Activated CD8-positive, alpha-beta memory T cell treated with anti-CD3 and anti-CD28 coated beads, Interleukin-2, amount 10 ng/mL, durations not matched to agents 7 days and 5 days (primary cell): ENCODE measurements around the gene C1orf174. TPM values are rescaled to one million over a fixed set of nuclear protein-coding genes. Genes with fewer than 3 reads are reported as not detected.

Experiments
- ATAC-seq: fragments of 150-1000 bp; cut with Tn5 transposase; one replicate; pipeline ENCODE4 v1.10.0; 2021; ENCODE audit warnings: moderate library complexity
- CTCF ChIA-PET: fragments of 350-600 bp; sonication (Branson Sonifier 250); formaldehyde crosslinking; loops from one replicate; lab custom pipeline; 2021; ENCODE audit warnings: antibody characterized with exemption; lab: Charles Lee
- DNase-seq: peaks from one replicate; pipeline ENCODE4 v3.0.0-alpha.2; 2020
- H3K27ac Mint-ChIP-seq: one replicate; pipeline ENCODE4 v1.8.0; 2021; ENCODE audit warnings: mild to moderate bottlenecking, mixed read lengths
- H3K27me3 Mint-ChIP-seq: one replicate; pipeline ENCODE4 v1.8.0; 2021; ENCODE audit warnings: mixed read lengths
- H3K36me3 Mint-ChIP-seq: one replicate; pipeline ENCODE4 v1.8.0; 2021; ENCODE audit warnings: mild to moderate bottlenecking, mixed read lengths
- H3K4me1 Mint-ChIP-seq: one replicate; pipeline ENCODE4 v1.8.0; 2021; ENCODE audit warnings: mixed read lengths
- H3K4me3 Mint-ChIP-seq: one replicate; pipeline ENCODE4 v1.8.0; 2021; ENCODE audit warnings: mild to moderate bottlenecking, moderate library complexity, mixed read lengths
- H3K9me3 Mint-ChIP-seq: one replicate; pipeline ENCODE4 v1.8.0; 2022; ENCODE audit warnings: low read depth, mixed read lengths
- total RNA-seq, 2 experiments: library from RNA; stranded (reverse); gene quantifications; one replicate each; pipeline ENCODE4 v1.2.3, GENCODE V29; 2021

Gene C1orf174
- total RNA-seq, 2 experiments from 2014 or later = 30.0 to 35.8 TPM

DNA sequence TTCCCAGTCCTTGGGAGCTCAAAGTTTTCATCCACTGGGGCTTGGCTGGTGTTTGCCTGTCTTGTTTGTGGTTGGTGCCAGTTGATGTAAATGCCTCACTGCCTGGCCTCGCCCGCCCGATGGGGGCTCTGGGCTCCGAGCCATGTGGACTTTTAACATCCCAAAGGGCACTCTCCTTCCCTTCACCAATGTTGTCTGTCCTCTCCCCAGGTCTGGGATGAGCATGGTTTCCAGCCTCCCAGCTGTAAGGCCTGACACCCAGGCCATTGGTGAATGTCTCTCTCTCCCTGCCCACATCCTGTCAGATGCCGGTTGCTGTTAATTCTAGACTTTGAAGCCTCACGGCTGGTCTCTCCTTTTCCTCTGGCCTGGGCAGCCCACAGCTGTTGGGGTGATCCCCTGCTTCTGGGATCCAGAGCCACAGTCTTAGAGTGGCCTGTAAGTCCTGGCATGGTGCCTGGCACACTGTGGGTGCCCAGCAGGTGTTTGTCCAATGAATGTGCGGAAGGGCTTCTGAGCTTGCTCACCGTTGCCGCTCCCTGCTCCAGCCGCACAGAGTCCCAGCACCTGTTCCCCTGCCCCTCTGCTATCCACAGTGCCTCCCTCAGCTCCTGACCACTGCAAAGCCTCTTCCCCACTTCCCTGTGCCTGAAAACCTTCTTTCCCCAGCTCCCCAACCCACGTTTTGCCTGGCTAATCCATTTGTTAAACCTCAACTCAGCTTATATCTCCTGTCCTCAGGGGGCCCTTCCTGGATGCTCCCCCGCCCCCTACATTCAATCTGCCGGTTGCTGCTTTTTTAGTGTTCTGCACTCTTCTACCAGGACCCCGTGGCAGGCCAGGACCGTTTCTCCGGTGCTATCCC lies 3.3 kb upstream of the C1orf174 start:
- Mint-ChIP-seq H3K4me1 (peaks cover 38% of the 10 kb centered on the region), H3K27ac (peak overlapping the region; percentile 84), H3K9me3 (no peaks in the 10 kb centered on the region), H3K36me3 (peaks cover 3% of the 10 kb centered on the region), H3K4me3 (peak overlapping the region; percentile 3), H3K27me3 (no peaks in the 10 kb centered on the region)
- DNase-seq (peak; percentile 76), ATAC-seq (no peak)
- CTCF ChIA-PET = interaction anchor here (0.6 to 2.4 kb wide), 5 partner anchors 14 to 127 kb away, joined by 3 to 17 read pairs (median 3); partner anchors contain the start of genes CEP104 and DFFB

GRCh38 chr1:3902571-3903091 lies 2.6 kb upstream of the C1orf174 start:
- CTCF ChIA-PET = interaction anchor here (0.6 to 2.4 kb wide), 4 partner anchors 15 to 127 kb away, joined by 3 to 17 read pairs (median 4); partner anchors contain the start of genes CEP104 and DFFB
- peaks cover 10% of the 10 kb centered on the region for H3K36me3 Mint-ChIP-seq
- H3K4me1 Mint-ChIP-seq = peaks cover 45% of the 10 kb centered on the region
- ATAC-seq (no peak), DNase-seq (no peak)
- no peaks in the 10 kb centered on the region for H3K27me3 Mint-ChIP-seq
- H3K27ac Mint-ChIP-seq = peak overlapping the region; percentile 84
- peak overlapping the region; percentile 5 for H3K4me3 Mint-ChIP-seq
- H3K9me3 Mint-ChIP-seq = no peaks in the 10 kb centered on the region

DNA sequence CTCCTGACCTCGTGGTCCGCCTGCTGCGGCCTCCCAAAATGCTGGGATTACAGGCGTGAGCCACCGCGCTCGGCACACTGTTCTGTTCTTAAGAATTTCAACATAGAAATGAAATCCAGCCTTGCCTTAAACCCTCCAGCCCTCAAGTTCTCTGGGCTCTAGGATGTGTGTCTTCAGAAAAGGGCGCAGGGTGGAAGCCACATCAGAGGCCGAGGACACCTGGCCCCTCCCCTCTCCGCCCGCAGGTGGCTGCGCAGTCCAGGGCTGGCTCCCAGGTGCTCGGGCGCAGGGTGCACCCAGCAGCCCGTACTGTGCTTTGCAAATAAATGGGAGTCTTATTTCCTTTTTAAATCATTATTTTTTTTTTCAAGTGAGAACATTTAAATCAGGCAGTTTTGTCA lies 2.0 kb upstream of the C1orf174 start:
- CTCF ChIA-PET = no interaction called here
- Mint-ChIP-seq H3K27me3 (no peaks in the 10 kb centered on the region), H3K36me3 (peaks cover 13% of the 10 kb centered on the region), H3K4me3 (peak overlapping the region; percentile 13), H3K4me1 (peaks cover 48% of the 10 kb centered on the region), H3K9me3 (no peaks in the 10 kb centered on the region), H3K27ac (peak overlapping the region; percentile 84)
- DNase-seq (no peak), ATAC-seq (no peak)

GRCh38 chr1:3900969-3901529 lies 977 bp upstream of the C1orf174 start:
- DNase-seq (peak; percentile 96), ATAC-seq (peak; percentile 56)
- Mint-ChIP-seq H3K4me1 (peaks cover 55% of the 10 kb centered on the region), H3K36me3 (peaks cover 18% of the 10 kb centered on the region), H3K4me3 (peak overlapping the region; percentile 89), H3K9me3 (no peaks in the 10 kb centered on the region), H3K27me3 (no peaks in the 10 kb centered on the region), H3K27ac (peak overlapping the region; percentile 98)
- CTCF ChIA-PET = interaction anchor here (3.1 kb wide), 1 partner anchor 44 kb away, joined by 20 read pairs; the partner anchor contains the start of genes CEP104 and DFFB

DNA sequence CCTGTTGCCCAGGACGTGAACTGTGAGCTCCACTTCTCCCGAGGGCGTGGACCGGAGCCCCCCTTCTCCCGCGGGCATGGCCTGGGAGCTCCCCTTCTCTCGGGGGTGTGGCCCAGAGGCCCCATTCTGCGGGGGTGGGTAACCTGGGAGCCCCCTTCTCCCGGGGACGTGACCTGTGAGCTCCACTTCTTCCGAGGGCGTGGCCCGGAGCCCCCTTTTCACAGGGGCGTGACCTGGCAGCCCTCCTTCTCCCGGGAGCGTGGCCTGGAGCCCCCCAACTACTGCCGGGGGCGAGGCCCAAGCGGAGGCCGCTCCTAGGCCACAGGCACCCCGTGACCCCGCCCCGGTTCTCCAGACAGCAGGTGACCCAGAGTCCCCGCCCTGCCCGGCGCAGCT lies 320 bp downstream of the C1orf174 start:
- Mint-ChIP-seq H3K4me1 (peaks cover 55% of the 10 kb centered on the region), H3K9me3 (no peaks in the 10 kb centered on the region), H3K4me3 (peak overlapping the region; percentile 89), H3K36me3 (peaks cover 18% of the 10 kb centered on the region), H3K27me3 (no peaks in the 10 kb centered on the region), H3K27ac (peak overlapping the region; percentile 98)
- CTCF ChIA-PET = interaction anchor here (0.8 to 3.1 kb wide), 6 partner anchors 10 to 42 kb away, joined by 3 to 20 read pairs (median 4); partner anchors contain the start of genes CEP104 and DFFB
- DNase-seq = no peak
- no peak for ATAC-seq

DNA sequence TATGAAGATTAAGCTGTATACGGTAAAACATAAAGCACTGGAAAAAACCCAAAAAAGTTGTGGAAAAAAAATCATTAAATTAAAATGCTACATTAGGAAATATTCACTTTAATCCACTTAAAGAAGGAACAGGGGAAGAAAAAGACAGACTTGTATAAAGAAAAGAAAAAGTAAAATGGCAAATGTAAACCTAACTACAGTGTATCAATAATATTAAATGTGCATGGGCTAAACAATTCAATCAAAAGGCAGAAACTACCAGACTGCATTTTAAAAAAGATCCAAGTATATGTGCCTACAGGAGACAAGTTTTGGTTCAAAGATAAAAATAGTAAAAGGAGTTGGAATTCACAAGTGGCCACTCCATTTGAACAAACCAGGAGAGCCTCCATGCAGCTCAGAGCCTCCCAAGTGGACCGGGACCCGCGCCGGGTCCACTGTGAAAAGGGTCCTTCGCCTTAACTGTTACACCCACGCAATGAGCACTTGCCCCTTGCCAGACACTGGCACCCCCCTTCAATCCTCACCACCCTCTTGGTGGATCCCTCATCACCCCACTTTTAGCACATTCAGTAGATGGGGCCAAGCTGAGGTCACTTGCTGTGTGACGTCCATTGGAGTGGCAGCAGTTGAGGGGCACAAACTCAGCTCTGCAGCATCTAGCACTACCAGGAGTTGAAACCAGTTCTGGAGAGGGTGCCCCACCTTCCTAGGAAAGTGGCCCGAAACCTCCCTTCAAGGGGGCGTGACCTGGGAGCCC lies 898 bp downstream of the C1orf174 start:
- CTCF ChIA-PET = interaction anchor here (0.8 to 3.1 kb wide), 6 partner anchors 9 to 42 kb away, joined by 3 to 20 read pairs (median 4); partner anchors contain the start of genes CEP104 and DFFB
- no peak for ATAC-seq
- H3K4me1 Mint-ChIP-seq = peaks cover 52% of the 10 kb centered on the region
- peak overlapping the region; percentile 89 for H3K4me3 Mint-ChIP-seq
- peak overlapping the region; percentile 98 for H3K27ac Mint-ChIP-seq
- H3K9me3 Mint-ChIP-seq = no peaks in the 10 kb centered on the region
- H3K36me3 Mint-ChIP-seq = peaks cover 18% of the 10 kb centered on the region
- H3K27me3 Mint-ChIP-seq = no peaks in the 10 kb centered on the region
- DNase-seq = no peak

DNA sequence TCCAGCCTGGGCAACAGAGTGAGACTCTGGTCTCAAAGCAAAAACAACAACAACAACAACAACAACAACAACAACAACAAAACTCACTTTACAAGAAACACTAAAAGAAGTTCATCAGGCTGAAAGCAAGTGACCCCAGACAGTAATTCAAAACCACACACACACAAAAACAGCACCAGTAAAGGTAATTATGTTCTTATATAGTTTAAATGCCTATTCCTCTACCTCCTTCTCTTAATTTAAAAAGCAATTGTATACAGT lies 1.7 kb downstream of the C1orf174 start:
- Mint-ChIP-seq H3K27ac (no peak overlapping the region), H3K27me3 (no peaks in the 10 kb centered on the region), H3K9me3 (no peaks in the 10 kb centered on the region), H3K4me3 (no peak overlapping the region), H3K36me3 (peaks cover 18% of the 10 kb centered on the region), H3K4me1 (peaks cover 46% of the 10 kb centered on the region)
- DNase-seq (no peak), ATAC-seq (no peak)
- CTCF ChIA-PET = interaction anchor here (3.1 kb wide), 1 partner anchor 41 kb away, joined by 20 read pairs; the partner anchor contains the start of genes CEP104 and DFFB

DNA sequence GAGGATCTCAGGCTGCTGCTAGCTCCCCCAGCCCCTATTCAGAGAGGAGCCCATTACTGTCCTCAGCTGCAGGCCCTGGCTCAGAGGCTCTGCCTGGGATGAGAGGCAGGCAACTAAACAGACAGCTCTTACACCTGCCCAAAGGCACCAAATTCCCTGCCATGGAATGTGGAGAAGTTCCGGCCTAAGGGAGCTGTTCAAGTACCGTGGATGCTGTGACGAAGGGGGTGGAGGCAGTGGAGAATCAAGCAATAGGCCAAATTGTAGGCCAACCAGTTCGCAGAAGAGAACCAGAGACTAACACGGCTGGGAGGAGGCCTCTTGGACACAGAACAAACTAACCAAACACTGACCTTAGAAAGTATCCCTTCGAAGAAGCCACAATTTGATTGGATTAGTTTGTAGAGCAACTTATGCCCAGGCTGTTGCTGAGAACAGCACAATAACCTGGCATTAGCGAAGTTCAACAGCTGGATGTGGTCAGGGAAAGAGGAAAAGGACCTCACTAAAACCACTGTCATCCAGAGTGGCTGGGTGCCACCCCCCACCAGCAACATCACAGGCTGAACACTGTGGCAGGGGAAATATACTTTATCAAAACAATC lies 3.6 kb downstream of the C1orf174 start:
- no peaks in the 10 kb centered on the region for H3K27me3 Mint-ChIP-seq
- H3K36me3 Mint-ChIP-seq = peaks cover 22% of the 10 kb centered on the region
- no peak overlapping the region for H3K4me3 Mint-ChIP-seq
- no peak for ATAC-seq
- H3K4me1 Mint-ChIP-seq = peaks cover 33% of the 10 kb centered on the region
- no peak for DNase-seq
- H3K27ac Mint-ChIP-seq = no peak overlapping the region
- no peaks in the 10 kb centered on the region for H3K9me3 Mint-ChIP-seq
- CTCF ChIA-PET = interaction anchor here (1.0 to 1.1 kb wide), 2 partner anchors 15 to 39 kb away, joined by 3 to 4 read pairs; no protein-coding TSS in a partner anchor

- peaks cover 24% of the 10 kb centered on the region for H3K36me3 Mint-ChIP-seq
- no peak overlapping the region for H3K27ac Mint-ChIP-seq
- no peak overlapping the region for H3K4me3 Mint-ChIP-seq
- H3K27me3 Mint-ChIP-seq = no peaks in the 10 kb centered on the region
- DNase-seq (no peak), ATAC-seq (no peak)
- H3K4me1 Mint-ChIP-seq = peaks cover 35% of the 10 kb centered on the region
- CTCF ChIA-PET = interaction anchor here (1.0 to 1.1 kb wide), 2 partner anchors 15 to 38 kb away, joined by 3 to 4 read pairs; no protein-coding TSS in a partner anchor
- no peaks in the 10 kb centered on the region for H3K9me3 Mint-ChIP-seq
These were observed 4.1 kb downstream of the C1orf174 start for GRCh38 chr1:3895951-3896325.

- CTCF ChIA-PET = interaction anchor here (1.0 to 1.1 kb wide), 2 partner anchors 16 to 38 kb away, joined by 3 to 4 read pairs; no protein-coding TSS in a partner anchor
- DNase-seq (no peak), ATAC-seq (no peak)
- no peak overlapping the region for H3K27ac Mint-ChIP-seq
- no peaks in the 10 kb centered on the region for H3K9me3 Mint-ChIP-seq
- peaks cover 29% of the 10 kb centered on the region for H3K36me3 Mint-ChIP-seq
- no peak overlapping the region for H3K4me3 Mint-ChIP-seq
- no peaks in the 10 kb centered on the region for H3K27me3 Mint-ChIP-seq
- H3K4me1 Mint-ChIP-seq = peaks cover 40% of the 10 kb centered on the region
These were observed 4.7 kb downstream of the C1orf174 start for GRCh38 chr1:3895279-3895950.

DNA sequence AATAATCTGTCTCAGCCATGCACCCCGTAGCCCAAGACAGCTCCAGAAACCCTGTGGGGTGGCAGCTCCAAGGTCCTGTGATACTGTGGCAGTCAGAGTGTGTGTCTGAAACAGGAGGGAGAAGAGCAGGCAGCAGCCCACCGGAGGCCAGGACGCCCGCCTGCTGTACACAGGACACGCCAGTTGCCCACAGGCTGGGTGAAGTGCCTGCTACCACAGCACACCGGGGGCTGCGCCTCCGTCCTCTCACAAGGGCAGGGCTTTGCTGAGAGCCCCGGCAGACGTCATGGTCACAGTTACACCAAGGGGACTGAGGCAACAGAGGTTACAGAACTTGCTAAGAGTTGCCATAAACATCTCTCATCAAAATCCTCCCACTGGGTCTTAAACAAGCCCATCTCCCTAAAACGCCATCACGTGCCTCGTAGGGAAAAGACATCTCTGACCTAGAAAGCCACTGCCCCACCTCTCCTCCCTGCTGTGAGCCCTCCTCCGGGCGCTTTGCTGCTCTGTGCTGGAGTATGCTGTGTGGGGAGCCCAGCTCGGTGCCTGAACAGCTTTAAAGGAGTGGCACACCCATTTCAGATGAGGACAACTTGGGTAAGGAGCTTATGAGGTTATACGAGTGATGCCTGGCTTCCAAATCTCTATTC lies 5.3 kb downstream of the C1orf174 start:
- no peak overlapping the region for H3K27ac Mint-ChIP-seq
- CTCF ChIA-PET = no interaction called here
- no peak overlapping the region for H3K4me3 Mint-ChIP-seq
- DNase-seq = no peak
- no peak for ATAC-seq
- H3K36me3 Mint-ChIP-seq = peaks cover 34% of the 10 kb centered on the region
- no peaks in the 10 kb centered on the region for H3K27me3 Mint-ChIP-seq
- no peaks in the 10 kb centered on the region for H3K9me3 Mint-ChIP-seq
- H3K4me1 Mint-ChIP-seq = peaks cover 47% of the 10 kb centered on the region

DNA sequence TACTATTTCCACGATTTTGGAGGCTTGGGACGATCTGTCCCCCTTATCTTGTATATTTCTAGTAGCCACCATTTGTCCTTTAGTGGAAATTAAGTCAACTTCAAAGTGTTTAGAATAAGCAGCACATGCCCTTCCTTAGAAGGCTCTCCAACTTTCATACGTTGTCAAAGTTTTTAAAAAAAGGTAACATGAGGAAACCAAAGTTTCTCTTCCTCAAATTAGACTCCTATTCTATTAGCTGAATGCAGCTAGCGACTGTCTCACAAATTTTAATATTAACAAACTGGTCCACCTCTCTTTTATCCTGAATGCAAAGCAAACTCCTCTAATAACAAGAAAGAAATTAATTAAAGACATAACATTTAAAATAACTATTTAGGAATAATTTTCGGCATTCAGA lies 6.9 kb downstream of the C1orf174 start:
- no peaks in the 10 kb centered on the region for H3K27me3 Mint-ChIP-seq
- DNase-seq = no peak
- peaks cover 39% of the 10 kb centered on the region for H3K36me3 Mint-ChIP-seq
- no peaks in the 10 kb centered on the region for H3K9me3 Mint-ChIP-seq
- H3K4me3 Mint-ChIP-seq = no peak overlapping the region
- CTCF ChIA-PET = no interaction called here
- peaks cover 40% of the 10 kb centered on the region for H3K4me1 Mint-ChIP-seq
- no peak overlapping the region for H3K27ac Mint-ChIP-seq
- no peak for ATAC-seq
